ENCODE results near the gene NCOA3.

NCOA3 gene

DNA sequence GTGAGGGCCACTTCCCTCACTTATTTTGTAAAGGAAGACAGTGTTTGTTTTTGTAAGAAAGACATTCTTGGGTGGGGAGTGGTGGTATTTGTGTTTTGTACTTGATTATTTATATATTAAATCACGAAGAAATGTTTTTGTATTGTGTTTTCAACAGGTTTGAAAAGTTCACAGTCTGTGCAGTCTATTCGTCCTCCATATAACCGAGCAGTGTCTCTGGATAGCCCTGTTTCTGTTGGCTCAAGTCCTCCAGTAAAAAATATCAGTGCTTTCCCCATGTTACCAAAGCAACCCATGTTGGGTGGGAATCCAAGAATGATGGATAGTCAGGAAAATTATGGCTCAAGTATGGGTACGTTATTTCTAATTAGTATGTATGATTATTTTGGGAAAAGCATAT is 137.2 kb downstream of the NCOA3 start:
- H3K4me3 ChIP-seq (ENCODE audit: low read depth, low read length) = no peak overlapping the region
- no peak for DNase-seq (ENCODE audit: low read depth)
- TF ChIP-seq, protein P1, sequence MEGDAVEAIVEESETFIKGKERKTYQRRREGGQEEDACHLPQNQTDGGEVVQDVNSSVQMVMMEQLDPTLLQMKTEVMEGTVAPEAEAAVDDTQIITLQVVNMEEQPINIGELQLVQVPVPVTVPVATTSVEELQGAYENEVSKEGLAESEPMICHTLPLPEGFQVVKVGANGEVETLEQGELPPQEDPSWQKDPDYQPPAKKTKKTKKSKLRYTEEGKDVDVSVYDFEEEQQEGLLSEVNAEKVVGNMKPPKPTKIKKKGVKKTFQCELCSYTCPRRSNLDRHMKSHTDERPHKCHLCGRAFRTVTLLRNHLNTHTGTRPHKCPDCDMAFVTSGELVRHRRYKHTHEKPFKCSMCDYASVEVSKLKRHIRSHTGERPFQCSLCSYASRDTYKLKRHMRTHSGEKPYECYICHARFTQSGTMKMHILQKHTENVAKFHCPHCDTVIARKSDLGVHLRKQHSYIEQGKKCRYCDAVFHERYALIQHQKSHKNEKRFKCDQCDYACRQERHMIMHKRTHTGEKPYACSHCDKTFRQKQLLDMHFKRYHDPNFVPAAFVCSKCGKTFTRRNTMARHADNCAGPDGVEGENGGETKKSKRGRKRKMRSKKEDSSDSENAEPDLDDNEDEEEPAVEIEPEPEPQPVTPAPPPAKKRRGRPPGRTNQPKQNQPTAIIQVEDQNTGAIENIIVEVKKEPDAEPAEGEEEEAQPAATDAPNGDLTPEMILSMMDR (IDR thresholded peaks at IDR 0.05; ENCODE audit: low read depth, low read length, missing control alignments) = no peak
- in situ Hi-C loops (cut with HindIII; ENCODE audit: low sequenced_read_pairs) = no loop called here

DNA sequence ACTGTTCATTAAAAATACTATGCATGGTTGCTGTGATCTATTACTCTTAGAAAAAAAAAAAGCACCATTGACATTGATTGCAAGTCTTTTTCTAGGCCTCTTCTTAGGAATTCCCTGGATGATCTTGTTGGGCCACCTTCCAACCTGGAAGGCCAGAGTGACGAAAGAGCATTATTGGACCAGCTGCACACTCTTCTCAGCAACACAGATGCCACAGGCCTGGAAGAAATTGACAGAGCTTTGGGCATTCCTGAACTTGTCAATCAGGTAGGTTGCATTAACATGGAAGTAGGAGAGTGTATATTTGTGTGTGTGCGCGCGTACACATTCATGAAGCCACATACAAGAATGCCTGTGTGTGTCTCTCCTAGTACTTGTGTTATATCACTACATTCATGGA is 140.4 kb downstream of the NCOA3 start:
- H3K4me3 ChIP-seq (ENCODE audit: low read depth, low read length) = no peak overlapping the region
- TF ChIP-seq, protein P1 (IDR thresholded peaks at IDR 0.05; ENCODE audit: low read depth, low read length, missing control alignments) = no peak
- DNase-seq (ENCODE audit: low read depth) = no peak
- in situ Hi-C loops (cut with HindIII; ENCODE audit: low sequenced_read_pairs) = no loop called here

DNA sequence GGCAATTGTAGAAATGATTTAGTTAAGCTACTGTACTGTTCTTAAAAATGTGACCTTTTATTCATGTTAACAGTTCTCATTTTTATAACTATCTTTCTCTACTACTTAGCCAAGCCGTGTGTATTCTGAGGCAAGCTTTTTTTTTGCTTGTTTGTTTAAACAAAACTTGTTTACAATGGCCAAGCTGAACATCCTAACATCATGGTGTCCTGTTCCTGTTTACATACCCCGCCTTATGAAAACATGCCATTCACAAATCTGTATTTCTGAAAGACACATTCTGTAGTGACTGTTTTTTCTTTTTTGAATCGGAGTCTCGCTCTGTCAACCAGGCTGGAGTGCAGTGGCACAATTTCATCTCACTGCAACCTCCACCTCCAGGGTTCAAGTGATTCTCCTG is 140.9 kb downstream of the NCOA3 start:
- TF ChIP-seq, protein P1 (IDR thresholded peaks at IDR 0.05; ENCODE audit: low read depth, low read length, missing control alignments) = no peak
- in situ Hi-C loops (cut with HindIII; ENCODE audit: low sequenced_read_pairs) = no loop called here
- no peak overlapping the region for H3K4me3 ChIP-seq (ENCODE audit: low read depth, low read length)
- DNase-seq (ENCODE audit: low read depth) = no peak

DNA sequence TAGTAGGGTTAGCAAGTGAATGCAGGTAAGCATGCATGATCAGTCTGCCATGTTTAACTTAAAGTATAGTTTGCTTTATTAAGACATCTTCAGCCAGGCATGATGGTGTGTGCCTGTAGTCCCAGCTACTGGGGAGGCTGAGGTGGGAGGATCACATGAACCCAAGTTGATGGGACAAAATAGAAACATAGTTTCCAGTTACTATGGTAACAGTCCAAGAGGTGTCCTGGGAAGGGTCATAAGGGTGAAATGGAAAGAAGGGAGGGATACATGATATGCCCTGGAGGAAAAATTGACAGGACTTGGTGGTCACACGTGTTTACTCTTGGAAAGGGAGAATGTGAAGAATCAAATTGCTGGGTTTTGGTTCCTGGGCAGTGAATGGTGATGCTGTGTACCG is 143.9 kb downstream of the NCOA3 start:
- no peak overlapping the region for H3K4me3 ChIP-seq (ENCODE audit: low read depth, low read length)
- DNase-seq (ENCODE audit: low read depth) = no peak
- in situ Hi-C loops (cut with HindIII; ENCODE audit: low sequenced_read_pairs) = no loop called here
- TF ChIP-seq, protein P1 (IDR thresholded peaks at IDR 0.05; ENCODE audit: low read depth, low read length, missing control alignments) = no peak

DNA sequence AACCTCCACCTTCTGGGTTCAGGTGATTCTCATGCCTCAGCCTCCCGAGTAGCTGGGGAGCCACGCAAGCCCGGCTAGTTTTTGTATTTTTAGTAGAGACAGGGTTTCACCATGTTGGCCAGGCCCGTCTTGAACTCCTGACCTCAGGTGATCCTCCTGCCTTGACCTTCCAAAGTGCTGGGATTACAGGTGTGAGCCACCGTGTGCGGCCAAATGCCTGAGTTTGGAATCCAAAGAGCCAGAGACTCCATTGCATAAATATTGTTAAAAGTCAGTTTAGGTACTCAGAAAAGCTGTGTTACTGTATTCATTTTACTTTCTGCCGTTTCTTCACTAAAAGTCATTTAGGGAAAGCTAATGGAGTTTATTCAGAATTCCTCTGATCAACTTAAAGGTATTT is 146.3 kb downstream of the NCOA3 start:
- H3K4me3 ChIP-seq (ENCODE audit: low read depth, low read length) = no peak overlapping the region
- in situ Hi-C loops (cut with HindIII; ENCODE audit: low sequenced_read_pairs) = no loop called here
- DNase-seq (ENCODE audit: low read depth) = no peak
- TF ChIP-seq, protein P1 (IDR thresholded peaks at IDR 0.05; ENCODE audit: low read depth, low read length, missing control alignments) = no peak

DNA sequence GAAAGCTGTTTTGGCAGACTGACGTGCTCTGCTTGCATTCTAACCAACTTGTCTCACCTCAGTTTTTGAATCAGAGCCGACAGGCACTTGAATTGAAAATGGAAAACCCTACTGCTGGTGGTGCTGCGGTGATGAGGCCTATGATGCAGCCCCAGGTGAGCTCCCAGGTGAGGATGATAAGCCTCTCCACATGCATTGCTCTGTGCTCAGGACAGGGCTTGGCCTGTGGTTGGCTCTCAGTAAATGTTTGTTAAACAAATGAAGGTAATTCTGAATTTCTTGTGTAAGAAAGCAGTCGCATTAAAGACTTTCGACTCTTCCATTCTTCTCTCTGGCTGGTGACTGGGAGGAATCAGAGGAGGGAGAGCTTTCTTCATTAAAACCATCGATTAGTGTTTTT is 147.3 kb downstream of the NCOA3 start:
- TF ChIP-seq, protein P1 (IDR thresholded peaks at IDR 0.05; ENCODE audit: low read depth, low read length, missing control alignments) = no peak
- DNase-seq (ENCODE audit: low read depth) = no peak
- no peak overlapping the region for H3K4me3 ChIP-seq (ENCODE audit: low read depth, low read length)
- in situ Hi-C loops (cut with HindIII; ENCODE audit: low sequenced_read_pairs) = no loop called here

DNA sequence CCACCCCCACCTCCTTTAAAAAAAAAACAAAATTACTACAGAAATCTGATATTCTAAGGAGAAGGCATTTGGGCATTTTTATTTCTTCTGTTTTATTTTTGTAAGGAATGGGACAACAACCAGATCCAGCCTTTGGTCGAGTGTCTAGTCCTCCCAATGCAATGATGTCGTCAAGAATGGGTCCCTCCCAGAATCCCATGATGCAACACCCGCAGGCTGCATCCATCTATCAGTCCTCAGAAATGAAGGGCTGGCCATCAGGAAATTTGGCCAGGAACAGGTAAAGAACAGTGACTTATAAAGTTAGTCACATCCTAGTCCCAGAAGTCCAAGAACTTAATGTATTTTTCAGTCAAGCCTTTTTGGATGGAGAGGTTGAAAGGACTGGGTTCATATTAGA is 150.6 kb downstream of the NCOA3 start:
- TF ChIP-seq, protein P1 (IDR thresholded peaks at IDR 0.05; ENCODE audit: low read depth, low read length, missing control alignments) = no peak
- DNase-seq (ENCODE audit: low read depth) = no peak
- in situ Hi-C loops (cut with HindIII; ENCODE audit: low sequenced_read_pairs) = no loop called here
- no peak overlapping the region for H3K4me3 ChIP-seq (ENCODE audit: low read depth, low read length)
